ENCODE data around the gene SEMA5A. TPM values are rescaled to one million over a fixed set of nuclear protein-coding genes. Genes with fewer than 3 reads are reported as not detected.
A peak's percentile ranks its signal among the peaks of the same experiment; 100 is the strongest.

SEMA5A gene
- total RNA-seq, 2 donors from 2014 or later: 0.14 to 0.23 TPM

GRCh38 chr5:9165546-9165945, 380.3 kb downstream of the SEMA5A start:
- DNase-seq (no peak), ATAC-seq (replicated peaks in 1 of 2) (no peak)
- no peaks in the 10 kb centered on the region for H3K27me3 Mint-ChIP-seq (ENCODE audit: low read depth)
- H3K36me3 Mint-ChIP-seq (ENCODE audit: insufficient read depth in 2 of 2): no peaks in the 10 kb centered on the region
- H3K9me3 Mint-ChIP-seq: peaks cover 0 to 3% of the 10 kb centered on the region in 2 donors
- no peak overlapping the region for H3K27ac Mint-ChIP-seq
- no peak overlapping the region for H3K4me3 Mint-ChIP-seq
- no peaks in the 10 kb centered on the region for H3K4me1 Mint-ChIP-seq (ENCODE audit: low read depth)

GRCh38 chr5:9160747-9161146, 385.1 kb downstream of the SEMA5A start:
- no peaks in the 10 kb centered on the region for H3K4me1 Mint-ChIP-seq (ENCODE audit: low read depth)
- no peak overlapping the region for H3K4me3 Mint-ChIP-seq
- no peaks in the 10 kb centered on the region for H3K36me3 Mint-ChIP-seq (ENCODE audit: insufficient read depth in 2 of 2)
- ATAC-seq (replicated peaks in 1 of 2) (no peak), DNase-seq (no peak)
- no peak overlapping the region for H3K27ac Mint-ChIP-seq
- no peaks in the 10 kb centered on the region for H3K27me3 Mint-ChIP-seq (ENCODE audit: low read depth)
- peaks cover 0 to 2% of the 10 kb centered on the region in 2 donors for H3K9me3 Mint-ChIP-seq

- no peaks in the 10 kb centered on the region for H3K4me1 Mint-ChIP-seq (ENCODE audit: low read depth)
- no peak overlapping the region for H3K4me3 Mint-ChIP-seq
- no peak for DNase-seq
- no peak for ATAC-seq (replicated peaks in 1 of 2)
- H3K27ac Mint-ChIP-seq: no peak overlapping the region
- H3K36me3 Mint-ChIP-seq (ENCODE audit: insufficient read depth in 2 of 2): no peaks in the 10 kb centered on the region
- H3K9me3 Mint-ChIP-seq: peaks cover 0 to 2% of the 10 kb centered on the region in 2 donors
- H3K27me3 Mint-ChIP-seq (ENCODE audit: low read depth): no peaks in the 10 kb centered on the region
Observed at GRCh38 chr5:9157811-9158210, 388.1 kb downstream of the SEMA5A start.

- peaks cover 0 to 2% of the 10 kb centered on the region in 2 donors for H3K9me3 Mint-ChIP-seq
- H3K27ac Mint-ChIP-seq: no peak overlapping the region
- no peaks in the 10 kb centered on the region for H3K27me3 Mint-ChIP-seq (ENCODE audit: low read depth)
- no peaks in the 10 kb centered on the region for H3K36me3 Mint-ChIP-seq (ENCODE audit: insufficient read depth in 2 of 2)
- ATAC-seq (replicated peaks in 1 of 2) (no peak), DNase-seq (no peak)
- H3K4me1 Mint-ChIP-seq (ENCODE audit: low read depth): no peaks in the 10 kb centered on the region
- H3K4me3 Mint-ChIP-seq: no peak overlapping the region
Observed at GRCh38 chr5:9157020-9157419, 388.9 kb downstream of the SEMA5A start.

- H3K4me3 Mint-ChIP-seq: no peak overlapping the region
- H3K36me3 Mint-ChIP-seq (ENCODE audit: insufficient read depth in 2 of 2): no peaks in the 10 kb centered on the region
- no peak overlapping the region for H3K27ac Mint-ChIP-seq
- DNase-seq (peak in 1 of 2 donors; percentile 3), ATAC-seq (replicated peaks in 1 of 2) (peak in 1 of 2 donors; percentile 33)
- H3K27me3 Mint-ChIP-seq (ENCODE audit: low read depth): no peaks in the 10 kb centered on the region
- peaks cover 0 to 2% of the 10 kb centered on the region in 2 donors for H3K9me3 Mint-ChIP-seq
- no peaks in the 10 kb centered on the region for H3K4me1 Mint-ChIP-seq (ENCODE audit: low read depth)
Observed at GRCh38 chr5:9156282-9156681, 389.6 kb downstream of the SEMA5A start.

GRCh38 chr5:9151684-9152427, 394.0 kb downstream of the SEMA5A start:
- DNase-seq (no peak), ATAC-seq (replicated peaks in 1 of 2) (no peak)
- no peak overlapping the region for H3K27ac Mint-ChIP-seq
- H3K27me3 Mint-ChIP-seq (ENCODE audit: low read depth): no peaks in the 10 kb centered on the region
- no peaks in the 10 kb centered on the region for H3K9me3 Mint-ChIP-seq
- no peaks in the 10 kb centered on the region for H3K36me3 Mint-ChIP-seq (ENCODE audit: insufficient read depth in 2 of 2)
- no peaks in the 10 kb centered on the region for H3K4me1 Mint-ChIP-seq (ENCODE audit: low read depth)
- no peak overlapping the region for H3K4me3 Mint-ChIP-seq

GRCh38 chr5:9149988-9150387, 395.9 kb downstream of the SEMA5A start:
- DNase-seq: no peak
- no peaks in the 10 kb centered on the region for H3K36me3 Mint-ChIP-seq (ENCODE audit: insufficient read depth in 2 of 2)
- no peaks in the 10 kb centered on the region for H3K4me1 Mint-ChIP-seq (ENCODE audit: low read depth)
- no peak for ATAC-seq (replicated peaks in 1 of 2)
- no peak overlapping the region for H3K27ac Mint-ChIP-seq
- no peak overlapping the region for H3K4me3 Mint-ChIP-seq
- H3K27me3 Mint-ChIP-seq (ENCODE audit: low read depth): no peaks in the 10 kb centered on the region
- no peaks in the 10 kb centered on the region for H3K9me3 Mint-ChIP-seq

- H3K4me3 Mint-ChIP-seq: no peak overlapping the region
- ATAC-seq (replicated peaks in 1 of 2): no peak
- no peak for DNase-seq
- no peaks in the 10 kb centered on the region for H3K36me3 Mint-ChIP-seq (ENCODE audit: insufficient read depth in 2 of 2)
- no peak overlapping the region for H3K27ac Mint-ChIP-seq
- H3K9me3 Mint-ChIP-seq: no peaks in the 10 kb centered on the region
- no peaks in the 10 kb centered on the region for H3K4me1 Mint-ChIP-seq (ENCODE audit: low read depth)
- no peaks in the 10 kb centered on the region for H3K27me3 Mint-ChIP-seq (ENCODE audit: low read depth)
Observed at GRCh38 chr5:9148242-9148641, 397.6 kb downstream of the SEMA5A start.

- Mint-ChIP-seq H3K36me3 (ENCODE audit: insufficient read depth in 2 of 2) (no peaks in the 10 kb centered on the region), H3K27ac (no peak overlapping the region)
Observed at GRCh38 chr5:9140711-9141110, 405.2 kb downstream of the SEMA5A start.

GRCh38 chr5:9140202-9140601, 405.7 kb downstream of the SEMA5A start:
- H3K36me3 Mint-ChIP-seq (ENCODE audit: insufficient read depth in 2 of 2): no peaks in the 10 kb centered on the region
- H3K27ac Mint-ChIP-seq: no peak overlapping the region
- no peaks in the 10 kb centered on the region for H3K27me3 Mint-ChIP-seq (ENCODE audit: low read depth)
- ATAC-seq (replicated peaks in 1 of 2) (no peak), DNase-seq (no peak)
- no peaks in the 10 kb centered on the region for H3K4me1 Mint-ChIP-seq (ENCODE audit: low read depth)
- H3K9me3 Mint-ChIP-seq: peaks cover 2 to 3% of the 10 kb centered on the region in 2 donors
- no peak overlapping the region for H3K4me3 Mint-ChIP-seq

More at GRCh38 chr5:9140711-9141110, 405.2 kb downstream of the SEMA5A start:
- Mint-ChIP-seq H3K9me3 (peaks cover 2 to 3% of the 10 kb centered on the region in 2 donors), H3K4me1 (ENCODE audit: low read depth) (no peaks in the 10 kb centered on the region), H3K4me3 (no peak overlapping the region), H3K27me3 (ENCODE audit: low read depth) (no peaks in the 10 kb centered on the region)
- DNase-seq: no peak
- ATAC-seq (replicated peaks in 1 of 2): no peak

GRCh38 chr5:9139344-9139743, 406.5 kb downstream of the SEMA5A start:
- ATAC-seq (replicated peaks in 1 of 2): no peak
- peaks cover 2 to 3% of the 10 kb centered on the region in 2 donors for H3K9me3 Mint-ChIP-seq

GRCh38 chr5:9128136-9128535, 417.7 kb downstream of the SEMA5A start:
- Mint-ChIP-seq H3K27ac (no peak overlapping the region), H3K4me1 (ENCODE audit: low read depth) (no peaks in the 10 kb centered on the region), H3K9me3 (peaks cover 2% of the 10 kb centered on the region in 2 donors), H3K4me3 (no peak overlapping the region), H3K36me3 (ENCODE audit: insufficient read depth in 2 of 2) (no peaks in the 10 kb centered on the region), H3K27me3 (ENCODE audit: low read depth) (no peaks in the 10 kb centered on the region)
- ATAC-seq (replicated peaks in 1 of 2) (no peak), DNase-seq (no peak)

More at GRCh38 chr5:9139344-9139743, 406.5 kb downstream of the SEMA5A start:
- Mint-ChIP-seq H3K4me3 (no peak overlapping the region), H3K27ac (no peak overlapping the region), H3K27me3 (ENCODE audit: low read depth) (no peaks in the 10 kb centered on the region), H3K36me3 (ENCODE audit: insufficient read depth in 2 of 2) (no peaks in the 10 kb centered on the region), H3K4me1 (ENCODE audit: low read depth) (no peaks in the 10 kb centered on the region)
- DNase-seq: no peak

GRCh38 chr5:9126490-9126889, 419.4 kb downstream of the SEMA5A start:
- no peaks in the 10 kb centered on the region for H3K27me3 Mint-ChIP-seq (ENCODE audit: low read depth)
- no peaks in the 10 kb centered on the region for H3K4me1 Mint-ChIP-seq (ENCODE audit: low read depth)
- no peak overlapping the region for H3K27ac Mint-ChIP-seq
- H3K36me3 Mint-ChIP-seq (ENCODE audit: insufficient read depth in 2 of 2): no peaks in the 10 kb centered on the region
- no peak overlapping the region for H3K4me3 Mint-ChIP-seq
- ATAC-seq (replicated peaks in 1 of 2): no peak
- peaks cover 2% of the 10 kb centered on the region in 2 donors for H3K9me3 Mint-ChIP-seq
- no peak for DNase-seq

GRCh38 chr5:9125852-9126251, 420.0 kb downstream of the SEMA5A start:
- ATAC-seq (replicated peaks in 1 of 2): peak in 1 of 2 donors; percentile 13
- peaks cover 2% of the 10 kb centered on the region in 2 donors for H3K9me3 Mint-ChIP-seq
- no peak for DNase-seq
- H3K4me3 Mint-ChIP-seq: no peak overlapping the region
- H3K36me3 Mint-ChIP-seq (ENCODE audit: insufficient read depth in 2 of 2): no peaks in the 10 kb centered on the region
- H3K4me1 Mint-ChIP-seq (ENCODE audit: low read depth): no peaks in the 10 kb centered on the region
- H3K27me3 Mint-ChIP-seq (ENCODE audit: low read depth): no peaks in the 10 kb centered on the region
- no peak overlapping the region for H3K27ac Mint-ChIP-seq
